IMR-90 (cell line): ENCODE data around the gene CROCC. TPM values are rescaled to one million over a fixed set of nuclear protein-coding genes. Genes with fewer than 3 reads are reported as not detected.
A peak's percentile ranks its signal among the peaks of the same experiment; 100 is the strongest.

ENCODE experiments used
- ATAC-seq: fragments of 200-7000 bp; cut with Tn5 transposase; 2 replicates; pipeline ENCODE4 v1.9.1; 2020; ENCODE audit warnings: low read depth, mild to moderate bottlenecking, moderate library complexity
- BruUV-seq: library from RNA; stranded (reverse); fragments of 400-500 nt; replicated peaks from 2 replicates; lab custom pipeline; 2021; lab: Mats Ljungman, UMichigan
- CTCF ChIA-PET: fragments of 300-600 bp; formaldehyde crosslinking; extraction: SDS; loops from one replicate; lab custom pipeline; 2021; ENCODE audit warnings: antibody characterized with exemption; lab: Yijun Ruan, JAX
- POLR2A ChIA-PET: fragments of 300-600 bp; sonication (Branson Sonifier 250); formaldehyde crosslinking; loops from one replicate; lab custom pipeline; 2022; ENCODE audit warnings: antibody characterized with exemption; ENCODE audit not compliant: unreplicated experiment; lab: Charles Lee
- DNase-seq: peaks from one replicate; pipeline ENCODE4 v3.0.0; 2013
- H2AFZ ChIP-seq: replicated peaks from 2 replicates; pipeline ENCODE3; 2013; ENCODE audit warnings: low read length, mild to moderate bottlenecking; ENCODE audit not compliant: poor library complexity
- H2AK5ac ChIP-seq: 2 replicates; pipeline ENCODE4 v1.6.1; 2013; ENCODE audit warnings: low read depth, low read length, inconsistent platforms
- H2AK9ac ChIP-seq: replicated peaks from 2 replicates; pipeline ENCODE3; 2013; ENCODE audit warnings: mild to moderate bottlenecking, low read depth, low read length, moderate library complexity; ENCODE audit not compliant: poor library complexity
- H2BK120ac ChIP-seq: 2 replicates; pipeline ENCODE4 v1.6.1; 2013; ENCODE audit warnings: low read depth, low read length, inconsistent platforms
- H2BK15ac ChIP-seq: 3 replicates; pipeline ENCODE4 v1.6.1; 2013; ENCODE audit warnings: low read depth, low read length, inconsistent platforms
- H2BK20ac ChIP-seq: 2 replicates; pipeline ENCODE4 v1.6.1; 2013; ENCODE audit warnings: low read depth, mild to moderate bottlenecking, inconsistent platforms, low read length, moderate library complexity
- H2BK5ac ChIP-seq: 2 replicates; pipeline ENCODE4 v1.6.1; 2013; ENCODE audit warnings: mild to moderate bottlenecking, low read depth, low read length, inconsistent platforms; ENCODE audit not compliant: poor library complexity, severe bottlenecking
- H3K14ac ChIP-seq: replicated peaks from 2 replicates; pipeline ENCODE4 v1.6.1; 2013; ENCODE audit warnings: low read depth, low read length, inconsistent platforms
- H3K18ac ChIP-seq: 2 replicates; pipeline ENCODE4 v1.6.1; 2013; ENCODE audit warnings: low read depth, low read length, control low read depth
- H3K23ac ChIP-seq: 2 replicates; pipeline ENCODE4 v1.6.1; 2013; ENCODE audit warnings: low read depth, low read length, inconsistent platforms
- H3K27ac ChIP-seq: 2 replicates; pipeline ENCODE4 v1.5.1; 2013; ENCODE audit warnings: mild to moderate bottlenecking, control low read depth, low read length; ENCODE audit not compliant: insufficient read depth
- H3K27me3 ChIP-seq: 2 replicates; pipeline ENCODE4 v1.6.1; 2013; ENCODE audit warnings: low read length; ENCODE audit not compliant: control insufficient read depth, insufficient read depth
- H3K36me3 ChIP-seq: 2 replicates; pipeline ENCODE4 v1.6.1; 2013; ENCODE audit warnings: low read length, mixed read lengths; ENCODE audit not compliant: control insufficient read depth, insufficient read depth
- H3K4ac ChIP-seq: 2 replicates; pipeline ENCODE4 v1.6.1; 2013; ENCODE audit warnings: low read depth, low read length, inconsistent platforms
- H3K4me1 ChIP-seq: 2 replicates; pipeline ENCODE4 v1.6.1; 2013; ENCODE audit warnings: low read length, mixed read lengths; ENCODE audit not compliant: control insufficient read depth, insufficient read depth
- H3K4me2 ChIP-seq: 2 replicates; pipeline ENCODE4 v1.6.1; 2013; ENCODE audit warnings: low read depth, mild to moderate bottlenecking, control low read depth, low read length, moderate library complexity
- H3K4me3 ChIP-seq: 2 replicates; pipeline ENCODE4 v1.5.1; 2013; ENCODE audit warnings: low read depth, mild to moderate bottlenecking, control low read depth, low read length, moderate library complexity; ENCODE audit not compliant: insufficient read depth
- H3K56ac ChIP-seq: 2 replicates; pipeline ENCODE4 v1.6.1; 2013; ENCODE audit warnings: low read length, inconsistent platforms; ENCODE audit not compliant: insufficient read depth; ENCODE audit errors: extremely low read depth
- H3K79me1 ChIP-seq, 2 experiments: 2 replicates each; pipeline ENCODE4 v1.6.1; 2013; ENCODE audit warnings: low read length in 2 of 2, inconsistent platforms in 1 of 2, low read depth in 1 of 2
- H3K9ac ChIP-seq: 2 replicates; pipeline ENCODE4 v1.6.1; 2013; ENCODE audit warnings: low read depth, low read length, control low read depth
- H3K9me1 ChIP-seq: 2 replicates; pipeline ENCODE4 v1.6.1; 2013; ENCODE audit warnings: low read length, inconsistent platforms; ENCODE audit not compliant: insufficient read depth
- H3K9me3 ChIP-seq: 2 replicates; pipeline ENCODE4 v1.6.1; 2013; ENCODE audit warnings: low read length; ENCODE audit not compliant: control insufficient read depth, insufficient read depth
- H4K20me1 ChIP-seq: 2 replicates; pipeline ENCODE4 v1.6.1; 2013; ENCODE audit warnings: low read length, inconsistent platforms; ENCODE audit not compliant: insufficient read depth
- H4K5ac ChIP-seq: 2 replicates; pipeline ENCODE4 v1.6.1; 2013; ENCODE audit warnings: mild to moderate bottlenecking, low read depth, low read length, control low read depth
- H4K8ac ChIP-seq, 2 experiments: 2 replicates each; pipeline ENCODE4 v1.6.1; 2013; ENCODE audit warnings: low read depth in 2 of 2, low read length in 2 of 2, control low read depth in 1 of 2, inconsistent platforms in 1 of 2
- H4K91ac ChIP-seq: 2 replicates; pipeline ENCODE4 v1.6.1; 2013; ENCODE audit warnings: low read depth, low read length, inconsistent platforms; ENCODE audit not compliant: insufficient read depth
- CEBPB ChIP-seq: IDR thresholded peaks from 2 replicates; pipeline ENCODE4 v1.6.1; 2012; ENCODE audit warnings: low read depth, low read length, improper control_type of control experiment
- WGBS, 2 experiments: methylation state at CpG; one replicate each; pipeline versions ENCODE4 v1.1.5 to v1.1.7; 2013; ENCODE audit warnings: missing lambda C conversion rate in 2 of 2; ENCODE audit not compliant: insufficient read length in 1 of 2; ENCODE audit errors: extremely low coverage in 2 of 2; 5-methylcytosine and 5-hydroxymethylcytosine counted together
- dilution Hi-C: fragments of 300-500 bp; cut with HindIII; formaldehyde crosslinking; loops from one replicate; pipeline ENCODE4 v1.14.3; 2018; ENCODE audit warnings: low sequenced_read_pairs; ENCODE audit not compliant: unreplicated experiment
- in situ Hi-C: fragments of 300-500 bp; cut with MboI; formaldehyde crosslinking; loops from 3 replicates; pipeline ENCODE4 v1.14.3; 2019; ENCODE audit warnings: low sequenced_read_pairs, inconsistent platforms, mixed read lengths
- intact Hi-C: fragments of 100-400 bp; cut with micrococcal nuclease; formaldehyde crosslinking; loops from 2 replicates; pipeline ENCODE4 v1.10.0; 2022
- polyA plus RNA-seq, 3 experiments: library from polyadenylated mRNA; depleted of rRNA; stranded (reverse); fragments of >200 nt; gene quantifications; 2 replicates each; pipeline ENCODE4 v1.2.3, GENCODE V29; 2012; ENCODE audit warnings: low replicate concordance in 1 of 3
- total RNA-seq: library from RNA; depleted of rRNA; stranded (reverse); fragments of >200 nt; gene quantifications from 2 replicates; pipeline ENCODE4 v1.2.3, GENCODE V29; 2012
- TF ChIP-seq, protein P1 (sequence below): fragments of 150-350 bp; IDR thresholded peaks from 2 replicates; pipeline ENCODE4 v1.6.1; 2017; ENCODE audit warnings: mild to moderate bottlenecking, antibody characterized with exemption, low read length, low read depth

The CROCC gene
- total and polyA plus RNA-seq, 2 of the 4 experiments (the other 2 are of a cell fraction), result 7.5 to 13.7 TPM

DNA sequence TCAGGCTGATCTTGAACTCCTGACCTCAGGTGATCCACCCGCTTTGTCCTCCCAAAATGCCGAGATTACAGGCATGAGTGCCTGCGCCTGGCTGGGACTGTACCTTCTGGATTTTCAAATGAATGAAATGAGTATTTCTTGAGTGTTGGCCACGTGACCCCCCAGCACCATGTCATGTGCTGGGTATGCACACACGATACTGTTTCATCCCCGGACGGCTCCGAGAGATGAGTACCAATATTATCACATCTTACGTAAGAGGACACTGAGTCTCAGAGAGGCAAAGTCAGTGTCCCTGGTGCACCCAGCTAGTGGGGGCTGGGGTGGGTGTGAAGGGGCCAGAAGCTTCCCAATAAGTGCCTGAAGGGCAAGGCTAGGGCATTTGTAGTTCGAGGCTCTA, 780 bp upstream of the CROCC start:
- no TSS peak for BruUV-seq
- DNase-seq (no peak), ATAC-seq (no peak)
- dilution Hi-C loops, result no loop called here
- ChIA-PET POLR2A (no interaction called here), CTCF (no interaction called here)
- no peak for TF ChIP-seq CEBPB
- TF ChIP-seq, protein P1, sequence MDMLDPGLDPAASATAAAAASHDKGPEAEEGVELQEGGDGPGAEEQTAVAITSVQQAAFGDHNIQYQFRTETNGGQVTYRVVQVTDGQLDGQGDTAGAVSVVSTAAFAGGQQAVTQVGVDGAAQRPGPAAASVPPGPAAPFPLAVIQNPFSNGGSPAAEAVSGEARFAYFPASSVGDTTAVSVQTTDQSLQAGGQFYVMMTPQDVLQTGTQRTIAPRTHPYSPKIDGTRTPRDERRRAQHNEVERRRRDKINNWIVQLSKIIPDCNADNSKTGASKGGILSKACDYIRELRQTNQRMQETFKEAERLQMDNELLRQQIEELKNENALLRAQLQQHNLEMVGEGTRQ, result peak; percentile 61
- Histone ChIP-seq H3K4me2 (no peak overlapping the region), H4K5ac (no peak overlapping the region), H3K79me1 (peaks cover 0 to 5% of the 10 kb centered on the region in 2 experiments; a peak in 2 of 4 replicates), H3K14ac (no peak overlapping the region), H4K8ac (no peak overlapping the region), H3K23ac (no peak overlapping the region), H3K36me3 (no peaks in the 10 kb centered on the region), H3K9me1 (peaks cover 9% of the 10 kb centered on the region; the same call in 1 of the 2 replicates), H2BK120ac (no peak overlapping the region), H3K27ac (no peak overlapping the region), H4K91ac (no peak overlapping the region), H3K27me3 (no peaks in the 10 kb centered on the region; the same call in 1 of the 2 replicates), H2BK15ac (no peak overlapping the region), H3K56ac (no peak overlapping the region), H3K4me3 (no peak overlapping the region), H3K9ac (no peak overlapping the region), H2AK9ac (no peak overlapping the region), H2AK5ac (no peak overlapping the region), H3K18ac (no peak overlapping the region), H3K9me3 (no peaks in the 10 kb centered on the region), H2BK5ac (no peak overlapping the region), H3K4me1 (peaks cover 5% of the 10 kb centered on the region; the same call in 1 of the 2 replicates), H2AFZ (no peak overlapping the region), H2BK20ac (no peak overlapping the region), H4K20me1 (no peaks in the 10 kb centered on the region), H3K4ac (no peak overlapping the region)
- in situ Hi-C loops, result no loop called here
- 76% methylated on average over 3 of the region's 10 CpGs; no CpG with 5 or more reads in 1 of the 2 experiments for WGBS, 2 experiments
- intact Hi-C loops, result no loop called here
